IMR-90 (cell line): Measurements from ENCODE around the gene HOXD12. TPM values are rescaled to one million over a fixed set of nuclear protein-coding genes. Genes with fewer than 3 reads are reported as not detected.

Experiments used
- ATAC-seq: fragments of 200-7000 bp; cut with Tn5 transposase; 2 replicates; pipeline ENCODE4 v1.9.1; 2020; ENCODE audit warnings: low read depth, mild to moderate bottlenecking, moderate library complexity
- BruUV-seq: library from RNA; stranded (reverse); fragments of 400-500 nt; replicated peaks from 2 replicates; lab custom pipeline; 2021; lab: Mats Ljungman, UMichigan
- CTCF ChIA-PET: fragments of 300-600 bp; formaldehyde crosslinking; extraction: SDS; loops from one replicate; lab custom pipeline; 2021; ENCODE audit warnings: antibody characterized with exemption; lab: Yijun Ruan, JAX
- POLR2A ChIA-PET: fragments of 300-600 bp; sonication (Branson Sonifier 250); formaldehyde crosslinking; loops from one replicate; lab custom pipeline; 2022; ENCODE audit warnings: antibody characterized with exemption; ENCODE audit not compliant: unreplicated experiment; lab: Charles Lee
- DNase-seq: peaks from one replicate; pipeline ENCODE4 v3.0.0; 2013
- H2AFZ ChIP-seq: replicated peaks from 2 replicates; pipeline ENCODE3; 2013; ENCODE audit warnings: low read length, mild to moderate bottlenecking; ENCODE audit not compliant: poor library complexity
- H2AK5ac ChIP-seq: 2 replicates; pipeline ENCODE4 v1.6.1; 2013; ENCODE audit warnings: low read depth, low read length, inconsistent platforms
- H2AK9ac ChIP-seq: replicated peaks from 2 replicates; pipeline ENCODE3; 2013; ENCODE audit warnings: mild to moderate bottlenecking, low read depth, low read length, moderate library complexity; ENCODE audit not compliant: poor library complexity
- H2BK120ac ChIP-seq: 2 replicates; pipeline ENCODE4 v1.6.1; 2013; ENCODE audit warnings: low read depth, low read length, inconsistent platforms
- H2BK15ac ChIP-seq: 3 replicates; pipeline ENCODE4 v1.6.1; 2013; ENCODE audit warnings: low read depth, low read length, inconsistent platforms
- H2BK20ac ChIP-seq: 2 replicates; pipeline ENCODE4 v1.6.1; 2013; ENCODE audit warnings: low read depth, mild to moderate bottlenecking, inconsistent platforms, low read length, moderate library complexity
- H2BK5ac ChIP-seq: 2 replicates; pipeline ENCODE4 v1.6.1; 2013; ENCODE audit warnings: mild to moderate bottlenecking, low read depth, low read length, inconsistent platforms; ENCODE audit not compliant: poor library complexity, severe bottlenecking
- H3K14ac ChIP-seq: replicated peaks from 2 replicates; pipeline ENCODE4 v1.6.1; 2013; ENCODE audit warnings: low read depth, low read length, inconsistent platforms
- H3K18ac ChIP-seq: 2 replicates; pipeline ENCODE4 v1.6.1; 2013; ENCODE audit warnings: low read depth, low read length, control low read depth
- H3K23ac ChIP-seq: 2 replicates; pipeline ENCODE4 v1.6.1; 2013; ENCODE audit warnings: low read depth, low read length, inconsistent platforms
- H3K27ac ChIP-seq: 2 replicates; pipeline ENCODE4 v1.5.1; 2013; ENCODE audit warnings: mild to moderate bottlenecking, control low read depth, low read length; ENCODE audit not compliant: insufficient read depth
- H3K27me3 ChIP-seq: 2 replicates; pipeline ENCODE4 v1.6.1; 2013; ENCODE audit warnings: low read length; ENCODE audit not compliant: control insufficient read depth, insufficient read depth
- H3K36me3 ChIP-seq: 2 replicates; pipeline ENCODE4 v1.6.1; 2013; ENCODE audit warnings: low read length, mixed read lengths; ENCODE audit not compliant: control insufficient read depth, insufficient read depth
- H3K4ac ChIP-seq: 2 replicates; pipeline ENCODE4 v1.6.1; 2013; ENCODE audit warnings: low read depth, low read length, inconsistent platforms
- H3K4me1 ChIP-seq: 2 replicates; pipeline ENCODE4 v1.6.1; 2013; ENCODE audit warnings: low read length, mixed read lengths; ENCODE audit not compliant: control insufficient read depth, insufficient read depth
- H3K4me2 ChIP-seq: 2 replicates; pipeline ENCODE4 v1.6.1; 2013; ENCODE audit warnings: low read depth, mild to moderate bottlenecking, control low read depth, low read length, moderate library complexity
- H3K4me3 ChIP-seq: 2 replicates; pipeline ENCODE4 v1.5.1; 2013; ENCODE audit warnings: low read depth, mild to moderate bottlenecking, control low read depth, low read length, moderate library complexity; ENCODE audit not compliant: insufficient read depth
- H3K56ac ChIP-seq: 2 replicates; pipeline ENCODE4 v1.6.1; 2013; ENCODE audit warnings: low read length, inconsistent platforms; ENCODE audit not compliant: insufficient read depth; ENCODE audit errors: extremely low read depth
- H3K79me1 ChIP-seq, 2 experiments: 2 replicates each; pipeline ENCODE4 v1.6.1; 2013; ENCODE audit warnings: low read length in 2 of 2, inconsistent platforms in 1 of 2, low read depth in 1 of 2
- H3K9ac ChIP-seq: 2 replicates; pipeline ENCODE4 v1.6.1; 2013; ENCODE audit warnings: low read depth, low read length, control low read depth
- H3K9me1 ChIP-seq: 2 replicates; pipeline ENCODE4 v1.6.1; 2013; ENCODE audit warnings: low read length, inconsistent platforms; ENCODE audit not compliant: insufficient read depth
- H3K9me3 ChIP-seq: 2 replicates; pipeline ENCODE4 v1.6.1; 2013; ENCODE audit warnings: low read length; ENCODE audit not compliant: control insufficient read depth, insufficient read depth
- H4K20me1 ChIP-seq: 2 replicates; pipeline ENCODE4 v1.6.1; 2013; ENCODE audit warnings: low read length, inconsistent platforms; ENCODE audit not compliant: insufficient read depth
- H4K5ac ChIP-seq: 2 replicates; pipeline ENCODE4 v1.6.1; 2013; ENCODE audit warnings: mild to moderate bottlenecking, low read depth, low read length, control low read depth
- H4K8ac ChIP-seq, 2 experiments: 2 replicates each; pipeline ENCODE4 v1.6.1; 2013; ENCODE audit warnings: low read depth in 2 of 2, low read length in 2 of 2, control low read depth in 1 of 2, inconsistent platforms in 1 of 2
- H4K91ac ChIP-seq: 2 replicates; pipeline ENCODE4 v1.6.1; 2013; ENCODE audit warnings: low read depth, low read length, inconsistent platforms; ENCODE audit not compliant: insufficient read depth
- BHLHE40 ChIP-seq: fragments of 150-350 bp; IDR thresholded peaks from 2 replicates; pipeline ENCODE4 v1.6.1; 2016; ENCODE audit warnings: mild to moderate bottlenecking, low read depth, low read length
- MAZ ChIP-seq: IDR thresholded peaks from 2 replicates; pipeline ENCODE4 v1.6.1; 2012; ENCODE audit warnings: low read depth, mild to moderate bottlenecking, low read length, improper control_type of control experiment, moderate library complexity, borderline replicate concordance
- NFE2L2 ChIP-seq: fragments of 150-350 bp; IDR thresholded peaks from 2 replicates; pipeline ENCODE4 v1.6.1; 2016; ENCODE audit warnings: low read depth, mild to moderate bottlenecking, low read length
- RAD21 ChIP-seq: IDR thresholded peaks from 2 replicates; pipeline ENCODE4 v1.6.1; 2012; ENCODE audit warnings: low read length, improper control_type of control experiment
- USF2 ChIP-seq: fragments of 150-350 bp; IDR thresholded peaks from 2 replicates; pipeline ENCODE4 v1.6.1; 2017; ENCODE audit warnings: mild to moderate bottlenecking, antibody characterized with exemption, low read length, low read depth
- WGBS, 2 experiments: methylation state at CpG; one replicate each; pipeline versions ENCODE4 v1.1.5 to v1.1.7; 2013; ENCODE audit warnings: missing lambda C conversion rate in 2 of 2; ENCODE audit not compliant: insufficient read length in 1 of 2; ENCODE audit errors: extremely low coverage in 2 of 2; 5-methylcytosine and 5-hydroxymethylcytosine counted together
- dilution Hi-C: fragments of 300-500 bp; cut with HindIII; formaldehyde crosslinking; loops from one replicate; pipeline ENCODE4 v1.14.3; 2018; ENCODE audit warnings: low sequenced_read_pairs; ENCODE audit not compliant: unreplicated experiment
- in situ Hi-C: fragments of 300-500 bp; cut with MboI; formaldehyde crosslinking; loops from 3 replicates; pipeline ENCODE4 v1.14.3; 2019; ENCODE audit warnings: low sequenced_read_pairs, inconsistent platforms, mixed read lengths
- intact Hi-C: fragments of 100-400 bp; cut with micrococcal nuclease; formaldehyde crosslinking; loops from 2 replicates; pipeline ENCODE4 v1.10.0; 2022
- polyA plus RNA-seq, 3 experiments: library from polyadenylated mRNA; depleted of rRNA; stranded (reverse); fragments of >200 nt; gene quantifications; 2 replicates each; pipeline ENCODE4 v1.2.3, GENCODE V29; 2012; ENCODE audit warnings: low replicate concordance in 1 of 3
- total RNA-seq: library from RNA; depleted of rRNA; stranded (reverse); fragments of >200 nt; gene quantifications from 2 replicates; pipeline ENCODE4 v1.2.3, GENCODE V29; 2012

The HOXD12 gene
- total and polyA plus RNA-seq, 2 of the 4 experiments (the other 2 are of a cell fraction): not detected

- TF ChIP-seq NFE2L2: no peak
Observed at GRCh38 chr2:176150584-176151441, 51.2 kb downstream of the HOXD12 start (continued).

GRCh38 chr2:176151442-176152287, 52.1 kb downstream of the HOXD12 start, which contains the start of gene HOXD4:
Gene HOXD4, plus strand, starts transcription at chr2:176151550. Its CDS starts 84 bp downstream, at chr2:176151634.
- no peak within 1 kb of the TSS for H2AFZ ChIP-seq
- no peak within 1 kb of the TSS for H4K91ac ChIP-seq
- ChIA-PET POLR2A (no interaction called here), CTCF (no interaction called here)
- dilution Hi-C loops (no loop called here), intact Hi-C loops (no loop called here), in situ Hi-C loops (no loop called here)
- H3K14ac ChIP-seq: no peak within 1 kb of the TSS
- H3K4me3 ChIP-seq: no peak within 1 kb of the TSS
- no peak within 1 kb of the TSS for H2BK120ac ChIP-seq
- no peak within 1 kb of the TSS for H2BK15ac ChIP-seq
- H3K9me3 ChIP-seq: peaks cover 9% of the 10 kb centered on the region
- no peak for DNase-seq
- no peak within 1 kb of the TSS for H3K9ac ChIP-seq
- H4K20me1 ChIP-seq: no peaks in the 10 kb centered on the region
- H3K79me1 ChIP-seq: no peaks in the 10 kb centered on the region
- no TSS peak for BruUV-seq
- H2AK9ac ChIP-seq: no peak within 1 kb of the TSS
- no peak for ATAC-seq
- H4K5ac ChIP-seq: no peak within 1 kb of the TSS
- WGBS, 2 experiments: 2% methylated on average over 14 of the region's 55 CpGs; no CpG with 5 or more reads in 1 of the 2 experiments
- H4K8ac ChIP-seq: no peak within 1 kb of the TSS
- no peak within 1 kb of the TSS for H2AK5ac ChIP-seq
- no peak within 1 kb of the TSS for H3K56ac ChIP-seq
- no peak within 1 kb of the TSS for H2BK20ac ChIP-seq
- H3K18ac ChIP-seq: no peak within 1 kb of the TSS
- TF ChIP-seq MAZ: no peak
- no peak for TF ChIP-seq RAD21
- peak; percentile 37; the same call in 1 of the 2 replicates for TF ChIP-seq USF2
- no peak for TF ChIP-seq BHLHE40
- H3K36me3 ChIP-seq: no peaks in the 10 kb centered on the region
- no peak within 1 kb of the TSS for H3K27ac ChIP-seq
- H3K4me1 ChIP-seq: no peaks in the 10 kb centered on the region
- H3K9me1 ChIP-seq: no peaks in the 10 kb centered on the region
- H2BK5ac ChIP-seq: no peak within 1 kb of the TSS
- H3K27me3 ChIP-seq: peaks cover 93% of the 10 kb centered on the region
- H3K4ac ChIP-seq: no peak within 1 kb of the TSS
- no peak within 1 kb of the TSS for H3K4me2 ChIP-seq
- H3K23ac ChIP-seq: no peak within 1 kb of the TSS
